Testis (tissue), 3 donors: Measurements from ENCODE around the gene GALNT17. TPM values are rescaled to one million over a fixed set of nuclear protein-coding genes. Genes with fewer than 3 reads are reported as not detected.

Experiments
- DNase-seq: peaks from one replicate; pipeline ENCODE4 v3.0.0-alpha.2; 2019
- H3K27ac ChIP-seq, 2 donors: fragments of 200-600 bp; sonication (generic); one replicate each; pipeline ENCODE4 v1.5.1; 2019
- H3K27me3 ChIP-seq: fragments of 200-600 bp; sonication (generic); one replicate; pipeline ENCODE4 v1.5.1; 2019
- H3K36me3 ChIP-seq: fragments of 200-600 bp; sonication (generic); one replicate; pipeline ENCODE4 v1.5.1; 2017; ENCODE audit warnings: low read depth; ENCODE audit errors: missing control alignments
- H3K4me1 ChIP-seq: fragments of 200-600 bp; sonication (generic); one replicate; pipeline ENCODE4 v1.5.1; 2019
- H3K4me3 ChIP-seq, 2 donors: fragments of 200-600 bp; sonication (generic); one replicate each; pipeline ENCODE4 v1.5.1; 2017 to 2019
- H3K9me3 ChIP-seq: fragments of 200-600 bp; sonication (generic); one replicate; pipeline ENCODE4 v1.5.1; 2017
- POLR2A ChIP-seq: fragments of 450-650 bp; IDR thresholded peaks from one replicate; pipeline ENCODE4 v1.6.1; 2017; ENCODE audit warnings: antibody characterized with exemption, mild to moderate bottlenecking, moderate library complexity
- WGBS, 2 donors: methylation state at CpG; one replicate each; pipeline ENCODE4 v1.1.5; 2018; 5-methylcytosine and 5-hydroxymethylcytosine counted together
- intact Hi-C: fragments of 100-400 bp; cut with DNase I; formaldehyde crosslinking; loops from one replicate; pipeline ENCODE4 v1.15.1; 2023; ENCODE audit warnings: low total_unique reads
- polyA plus RNA-seq: library from polyadenylated mRNA; stranded (reverse); fragments of 350-450 nt; fragmentation: Illumina TruSeq; extraction: RNeasy Lipid Tissue Mini Kit (QIAGEN cat#74804); gene quantifications from one replicate; pipeline ENCODE4 v1.2.3, GENCODE V29; 2014; ENCODE audit warnings: low read depth, low replicate concordance; ENCODE audit not compliant: insufficient read depth
- total RNA-seq, 2 donors: library from RNA; depleted of rRNA; stranded (reverse); fragments of >200 nt; gene quantifications; one replicate each; pipeline ENCODE4 v1.2.3, GENCODE V29; 2016
- TF ChIP-seq, protein P1 (sequence below), 3 experiments: fragments of 450-650 bp in 2 of 3; fragments of 200-600 bp in 1 of 3; sonication (generic) in 1 of 3; IDR thresholded peaks; one replicate each; pipeline ENCODE4 v1.5.1; 2016 to 2019; ENCODE audit warnings: antibody characterized with exemption in 3 of 3, mild to moderate bottlenecking in 2 of 3, moderate library complexity in 1 of 3

GALNT17 gene
- total and polyA plus RNA-seq, 3 donors from 2014 or later: 10.9 to 39.1 (median 29.4) TPM

DNA sequence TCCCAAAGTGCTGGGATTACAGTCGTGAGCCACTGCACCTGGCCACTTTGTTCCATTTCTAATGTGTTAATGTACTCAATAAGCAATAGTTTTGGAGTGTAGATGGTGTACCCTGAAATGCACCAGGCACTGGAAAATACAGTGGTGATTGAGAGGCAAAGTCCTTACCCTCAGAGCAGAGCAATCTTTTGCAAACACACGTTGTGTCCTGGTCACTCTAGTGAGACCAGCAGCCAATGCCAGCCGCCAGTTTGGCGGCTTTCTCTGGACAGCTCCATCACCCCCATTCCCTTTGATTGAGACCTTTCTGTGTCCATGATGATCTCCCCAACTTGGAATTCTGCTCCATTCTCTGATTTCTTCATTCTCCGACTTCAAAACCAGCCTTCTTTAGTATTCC is 231.3 kb downstream of the GALNT17 start:
- H3K4me3 ChIP-seq: no peak overlapping the region
- H3K27me3 ChIP-seq: no peaks in the 10 kb centered on the region
- 87 to 91% methylated on average over 5 of the region's 5 CpGs for WGBS, 2 donors
- peaks cover 6% of the 10 kb centered on the region for H3K4me1 ChIP-seq
- TF ChIP-seq POLR2A: no peak
- TF ChIP-seq, protein P1, sequence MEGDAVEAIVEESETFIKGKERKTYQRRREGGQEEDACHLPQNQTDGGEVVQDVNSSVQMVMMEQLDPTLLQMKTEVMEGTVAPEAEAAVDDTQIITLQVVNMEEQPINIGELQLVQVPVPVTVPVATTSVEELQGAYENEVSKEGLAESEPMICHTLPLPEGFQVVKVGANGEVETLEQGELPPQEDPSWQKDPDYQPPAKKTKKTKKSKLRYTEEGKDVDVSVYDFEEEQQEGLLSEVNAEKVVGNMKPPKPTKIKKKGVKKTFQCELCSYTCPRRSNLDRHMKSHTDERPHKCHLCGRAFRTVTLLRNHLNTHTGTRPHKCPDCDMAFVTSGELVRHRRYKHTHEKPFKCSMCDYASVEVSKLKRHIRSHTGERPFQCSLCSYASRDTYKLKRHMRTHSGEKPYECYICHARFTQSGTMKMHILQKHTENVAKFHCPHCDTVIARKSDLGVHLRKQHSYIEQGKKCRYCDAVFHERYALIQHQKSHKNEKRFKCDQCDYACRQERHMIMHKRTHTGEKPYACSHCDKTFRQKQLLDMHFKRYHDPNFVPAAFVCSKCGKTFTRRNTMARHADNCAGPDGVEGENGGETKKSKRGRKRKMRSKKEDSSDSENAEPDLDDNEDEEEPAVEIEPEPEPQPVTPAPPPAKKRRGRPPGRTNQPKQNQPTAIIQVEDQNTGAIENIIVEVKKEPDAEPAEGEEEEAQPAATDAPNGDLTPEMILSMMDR (IDR thresholded peaks at IDR 0.05): no peak
- no peak for DNase-seq
- H3K36me3 ChIP-seq: no peaks in the 10 kb centered on the region
- H3K9me3 ChIP-seq: no peaks in the 10 kb centered on the region
- H3K27ac ChIP-seq: no peak overlapping the region
- intact Hi-C loops: no loop called here

DNA sequence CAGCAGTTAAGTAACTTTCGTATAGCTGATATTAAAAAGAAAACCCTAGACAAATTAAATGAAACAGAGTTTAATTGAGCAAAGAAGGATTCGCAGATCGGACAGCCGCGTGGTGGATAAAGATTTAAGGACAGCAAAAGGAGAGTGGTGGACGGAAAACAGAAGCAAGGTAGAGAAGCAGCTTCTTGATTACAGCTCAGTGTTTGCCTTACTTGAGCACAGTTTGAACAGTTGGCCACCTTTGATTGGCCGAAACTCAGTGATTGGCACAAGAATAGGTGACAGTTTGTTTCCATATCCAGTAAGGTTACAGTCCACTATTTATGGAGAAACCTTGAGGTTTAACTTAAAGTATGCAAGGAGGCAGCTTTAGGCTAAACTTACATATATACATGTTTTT is 231.7 kb downstream of the GALNT17 start:
- H3K9me3 ChIP-seq: no peaks in the 10 kb centered on the region
- TF ChIP-seq, protein P1 (IDR thresholded peaks at IDR 0.05): no peak
- no peak for TF ChIP-seq POLR2A
- H3K36me3 ChIP-seq: no peaks in the 10 kb centered on the region
- intact Hi-C loops: no loop called here
- DNase-seq: no peak
- H3K27me3 ChIP-seq: no peaks in the 10 kb centered on the region
- H3K4me1 ChIP-seq: peaks cover 6% of the 10 kb centered on the region
- 97 to 98% methylated on average over 7 of the region's 7 CpGs for WGBS, 2 donors
- H3K27ac ChIP-seq: no peak overlapping the region
- no peak overlapping the region for H3K4me3 ChIP-seq

DNA sequence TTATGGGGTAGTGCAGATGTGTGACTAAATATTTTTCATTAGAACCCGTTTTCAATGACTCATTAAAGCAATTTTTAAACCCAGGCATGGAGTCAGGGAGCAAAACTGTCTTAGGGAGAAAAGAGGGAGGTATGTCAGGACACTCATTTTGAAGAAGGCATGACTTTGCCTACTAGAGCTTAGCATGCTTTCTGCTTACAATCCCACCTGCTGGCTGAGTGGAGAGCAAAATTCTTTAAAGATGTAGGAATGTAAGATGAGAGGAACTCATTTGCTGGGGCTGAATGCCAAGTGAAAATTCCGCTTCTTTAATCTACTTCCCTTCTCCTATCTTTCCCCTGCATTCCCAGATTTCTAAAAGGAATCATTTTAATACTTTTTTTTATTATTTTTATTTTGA is 232.6 kb downstream of the GALNT17 start:
- Histone ChIP-seq H3K27me3 (no peaks in the 10 kb centered on the region), H3K4me1 (peaks cover 6% of the 10 kb centered on the region), H3K27ac (no peak overlapping the region), H3K9me3 (no peaks in the 10 kb centered on the region), H3K36me3 (no peaks in the 10 kb centered on the region), H3K4me3 (no peak overlapping the region)
- intact Hi-C loops: no loop called here
- TF ChIP-seq POLR2A: no peak
- TF ChIP-seq, protein P1 (IDR thresholded peaks at IDR 0.05): no peak
- 60 to 63% methylated on average over 2 of the region's 2 CpGs for WGBS, 2 donors
- no peak for DNase-seq

DNA sequence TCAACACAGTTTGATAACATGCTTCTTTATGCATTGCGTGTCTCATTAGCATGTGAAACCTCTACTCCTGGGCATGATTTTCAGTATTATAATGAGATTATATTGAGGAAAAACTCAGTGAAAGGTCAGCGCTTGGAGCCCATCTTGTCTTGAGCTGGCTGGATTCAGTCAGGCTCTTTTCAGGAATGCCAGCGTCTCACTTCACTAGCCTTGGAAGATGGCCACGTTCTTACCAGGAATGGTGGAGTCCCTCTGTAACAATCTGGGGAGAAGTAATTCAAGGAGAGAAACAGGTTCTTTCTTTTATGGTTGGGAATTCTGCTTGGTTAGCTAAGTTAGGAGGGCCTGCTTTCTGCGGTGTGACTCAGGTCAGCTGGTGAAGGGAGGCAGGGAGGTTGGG is 241.0 kb downstream of the GALNT17 start:
- no peaks in the 10 kb centered on the region for H3K36me3 ChIP-seq
- TF ChIP-seq, protein P1 (IDR thresholded peaks at IDR 0.05): no peak
- no peak for TF ChIP-seq POLR2A
- H3K27me3 ChIP-seq: no peaks in the 10 kb centered on the region
- 89 to 97% methylated on average over 5 of the region's 5 CpGs for WGBS, 2 donors
- DNase-seq: no peak
- no peaks in the 10 kb centered on the region for H3K4me1 ChIP-seq
- no peak overlapping the region for H3K4me3 ChIP-seq
- no peak overlapping the region for H3K27ac ChIP-seq
- intact Hi-C loops: no loop called here
- no peaks in the 10 kb centered on the region for H3K9me3 ChIP-seq

DNA sequence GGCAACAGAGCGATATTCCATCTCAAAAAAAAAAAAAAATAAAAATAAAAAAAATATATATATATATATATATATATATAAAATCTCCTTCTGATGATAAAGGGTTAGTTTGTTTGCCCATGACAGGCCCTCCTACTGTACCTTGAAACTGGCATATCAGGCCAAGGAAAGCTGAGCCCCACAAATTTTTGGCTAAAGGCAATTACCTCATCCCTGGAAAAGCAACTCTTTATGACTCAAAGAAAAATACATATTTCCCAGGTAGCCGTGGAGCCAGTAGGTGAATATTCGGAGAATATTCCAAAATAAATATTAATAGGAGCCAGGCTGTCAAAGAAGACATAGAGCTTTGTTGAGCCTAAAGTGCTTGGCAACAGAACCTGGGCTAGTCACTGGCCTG is 245.1 kb downstream of the GALNT17 start:
- TF ChIP-seq, protein P1 (IDR thresholded peaks at IDR 0.05): no peak
- TF ChIP-seq POLR2A: no peak
- no peak for DNase-seq
- Histone ChIP-seq H3K9me3 (no peaks in the 10 kb centered on the region), H3K4me3 (no peak overlapping the region), H3K27me3 (no peaks in the 10 kb centered on the region), H3K27ac (no peak overlapping the region), H3K36me3 (no peaks in the 10 kb centered on the region), H3K4me1 (no peaks in the 10 kb centered on the region)
- intact Hi-C loops: no loop called here
- 66 to 81% methylated on average over 3 of the region's 3 CpGs for WGBS, 2 donors
